Vagina (tissue), 2 donors: Measurements from ENCODE around the gene OR10G3. TPM values are rescaled to one million over a fixed set of nuclear protein-coding genes. Genes with fewer than 3 reads are reported as not detected.
"Not testable (repeated sequence)": the region's sequence is repeated elsewhere in the genome, so short reads cannot be mapped to it uniquely, and the experiment has no call there.

Source experiments
- DNase-seq, 2 donors: peaks; one replicate each; pipeline ENCODE4 v3.0.0-alpha.2; 2017; ENCODE audit errors: extremely low spot score in 2 of 2
- H3K27ac ChIP-seq: fragments of 200-600 bp; sonication (generic); one replicate; pipeline ENCODE4 v1.5.1; 2019
- H3K27me3 ChIP-seq: fragments of 200-600 bp; sonication (generic); one replicate; pipeline ENCODE4 v1.5.1; 2019
- H3K36me3 ChIP-seq, 2 donors: fragments of 200-600 bp; sonication (generic); one replicate each; pipeline ENCODE4 v1.5.1; 2017 to 2019
- H3K4me1 ChIP-seq: fragments of 200-600 bp; sonication (generic); one replicate; pipeline ENCODE4 v1.5.1; 2019
- H3K4me3 ChIP-seq, 2 donors: fragments of 200-600 bp; sonication (generic); 1 replicate in 1 of 2; 2 replicates in 1 of 2; pipeline ENCODE4 v1.5.1; 2016 to 2019
- H3K9me3 ChIP-seq: fragments of 200-600 bp; sonication (generic); one replicate; pipeline ENCODE4 v1.5.1; 2019
- POLR2A ChIP-seq, 2 donors: fragments of 450-650 bp; IDR thresholded peaks; one replicate each; pipeline ENCODE4 v1.6.1; 2017; ENCODE audit warnings: antibody characterized with exemption in 2 of 2, mild to moderate bottlenecking in 2 of 2, moderate library complexity in 2 of 2
- POLR2AphosphoS5 ChIP-seq, 2 donors: sonication (generic); formaldehyde crosslinking; IDR thresholded peaks; one replicate each; pipeline ENCODE4 v1.9.0; 2017; ENCODE audit warnings: antibody characterized with exemption in 2 of 2, mild to moderate bottlenecking in 2 of 2, low read depth in 1 of 2; ENCODE audit not compliant: insufficient read depth in 1 of 2
- intact Hi-C: fragments of 100-400 bp; cut with DNase I; formaldehyde crosslinking; loops from one replicate; pipeline ENCODE4 v1.15.1; 2023
- total RNA-seq: library from RNA; depleted of rRNA; stranded (reverse); fragments of >200 nt; gene quantifications from one replicate; pipeline ENCODE4 v1.2.3, GENCODE V29; 2016
- TF ChIP-seq, protein P1 (sequence below), 3 experiments: fragments of 450-650 bp in 2 of 3; fragments of 200-600 bp in 1 of 3; sonication (generic) in 1 of 3; IDR thresholded peaks; one replicate each; pipeline ENCODE4 v1.5.1; 2017 to 2019; ENCODE audit warnings: antibody characterized with exemption in 3 of 3, mild to moderate bottlenecking in 2 of 3, moderate library complexity in 2 of 3

OR10G3 gene
- total RNA-seq, 1 donor from 2014 or later = not detected

GRCh38 chr14:21556378-21557083 is 23.3 kb downstream of the OR10G3 start:
- TF ChIP-seq POLR2A (IDR thresholded peaks at IDR 0.05) = no peak
- TF ChIP-seq, protein P1, sequence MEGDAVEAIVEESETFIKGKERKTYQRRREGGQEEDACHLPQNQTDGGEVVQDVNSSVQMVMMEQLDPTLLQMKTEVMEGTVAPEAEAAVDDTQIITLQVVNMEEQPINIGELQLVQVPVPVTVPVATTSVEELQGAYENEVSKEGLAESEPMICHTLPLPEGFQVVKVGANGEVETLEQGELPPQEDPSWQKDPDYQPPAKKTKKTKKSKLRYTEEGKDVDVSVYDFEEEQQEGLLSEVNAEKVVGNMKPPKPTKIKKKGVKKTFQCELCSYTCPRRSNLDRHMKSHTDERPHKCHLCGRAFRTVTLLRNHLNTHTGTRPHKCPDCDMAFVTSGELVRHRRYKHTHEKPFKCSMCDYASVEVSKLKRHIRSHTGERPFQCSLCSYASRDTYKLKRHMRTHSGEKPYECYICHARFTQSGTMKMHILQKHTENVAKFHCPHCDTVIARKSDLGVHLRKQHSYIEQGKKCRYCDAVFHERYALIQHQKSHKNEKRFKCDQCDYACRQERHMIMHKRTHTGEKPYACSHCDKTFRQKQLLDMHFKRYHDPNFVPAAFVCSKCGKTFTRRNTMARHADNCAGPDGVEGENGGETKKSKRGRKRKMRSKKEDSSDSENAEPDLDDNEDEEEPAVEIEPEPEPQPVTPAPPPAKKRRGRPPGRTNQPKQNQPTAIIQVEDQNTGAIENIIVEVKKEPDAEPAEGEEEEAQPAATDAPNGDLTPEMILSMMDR (IDR thresholded peaks at IDR 0.05) = no peak
- no peak for TF ChIP-seq POLR2AphosphoS5 (IDR thresholded peaks at IDR 0.05; ENCODE audit: insufficient read depth in 1 of 2, low read depth in 1 of 2)
- no peak for DNase-seq
- H3K27me3 ChIP-seq = no peaks in the 10 kb centered on the region
- H3K36me3 ChIP-seq = no peaks in the 10 kb centered on the region
- H3K9me3 ChIP-seq = no peaks in the 10 kb centered on the region
- H3K27ac ChIP-seq = peak overlapping the region; percentile 60
- H3K4me1 ChIP-seq = no peaks in the 10 kb centered on the region
- intact Hi-C loops = loop anchor here (10.0 kb wide), 1 partner anchor 52 kb away; no protein-coding TSS in a partner anchor
- H3K4me3 ChIP-seq = no peak overlapping the region

DNA sequence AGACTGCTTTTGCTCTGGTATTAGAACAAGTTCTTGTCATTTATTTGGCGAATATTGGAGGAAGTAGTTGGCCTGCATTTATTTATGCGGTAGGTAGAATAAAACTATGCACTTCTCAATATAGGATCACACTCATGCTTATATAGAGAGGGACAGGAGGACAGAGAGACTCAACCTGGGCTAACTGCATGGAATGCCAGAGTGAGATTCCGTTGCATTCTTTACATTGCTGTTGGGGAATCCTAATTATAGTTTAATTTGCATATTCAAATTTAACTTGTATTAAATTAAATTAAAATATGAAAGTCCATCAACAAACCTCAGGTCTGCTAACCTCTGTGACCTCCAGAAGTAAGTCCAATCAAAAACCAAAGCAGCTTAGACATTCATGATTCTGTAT is 26.6 kb downstream of the OR10G3 start:
- Histone ChIP-seq H3K27me3 (no peaks in the 10 kb centered on the region), H3K4me3 (no peak overlapping the region), H3K4me1 (no peaks in the 10 kb centered on the region), H3K36me3 (no peaks in the 10 kb centered on the region), H3K27ac (no peak overlapping the region), H3K9me3 (no peaks in the 10 kb centered on the region)
- DNase-seq = no peak
- intact Hi-C loops = loop anchor here (10.0 kb wide), 1 partner anchor 48 kb away; no protein-coding TSS in a partner anchor
- TF ChIP-seq, protein P1 (IDR thresholded peaks at IDR 0.05) = no peak
- TF ChIP-seq POLR2AphosphoS5 (IDR thresholded peaks at IDR 0.05; ENCODE audit: insufficient read depth in 1 of 2, low read depth in 1 of 2) = no peak
- TF ChIP-seq POLR2A (IDR thresholded peaks at IDR 0.05) = no peak

DNA sequence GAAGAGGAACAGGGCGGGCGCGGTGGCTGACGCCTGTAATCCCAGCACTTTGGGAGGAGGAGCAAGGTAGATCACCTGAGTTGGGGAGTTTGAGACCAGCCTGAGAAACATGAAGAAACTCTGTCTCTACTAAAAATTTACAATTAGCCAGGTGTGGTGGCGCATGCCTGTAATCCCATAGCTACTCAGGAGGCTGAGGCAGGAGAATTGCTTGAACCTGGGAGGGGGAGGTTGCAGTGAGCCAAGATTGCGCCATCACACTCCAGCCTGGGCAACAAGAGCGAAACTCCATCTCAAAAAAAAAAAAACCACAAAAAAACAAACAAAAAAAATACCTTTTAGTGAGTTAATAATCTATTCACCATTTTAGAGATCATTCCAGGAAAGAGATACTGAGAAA is 35.3 kb downstream of the OR10G3 start:
- H3K4me1 ChIP-seq, intact Hi-C loops, H3K9me3 ChIP-seq, DNase-seq, H3K27me3 ChIP-seq, H3K36me3 ChIP-seq, H3K4me3 ChIP-seq, H3K27ac ChIP-seq: not testable (repeated sequence)

- no peaks in the 10 kb centered on the region for H3K27me3 ChIP-seq
- H3K4me3 ChIP-seq = no peak overlapping the region
- H3K9me3 ChIP-seq = no peaks in the 10 kb centered on the region
- no peaks in the 10 kb centered on the region for H3K4me1 ChIP-seq
- intact Hi-C loops = no loop called here
- TF ChIP-seq POLR2A (IDR thresholded peaks at IDR 0.05) = no peak
- TF ChIP-seq POLR2AphosphoS5 (IDR thresholded peaks at IDR 0.05; ENCODE audit: insufficient read depth in 1 of 2, low read depth in 1 of 2) = no peak
- TF ChIP-seq, protein P1 (IDR thresholded peaks at IDR 0.05) = no peak
- DNase-seq = no peak
- no peak overlapping the region for H3K27ac ChIP-seq
- H3K36me3 ChIP-seq = no peaks in the 10 kb centered on the region
Observed at GRCh38 chr14:21543963-21544362, 35.9 kb downstream of the OR10G3 start.

- no peaks in the 10 kb centered on the region for H3K9me3 ChIP-seq
- intact Hi-C loops = no loop called here
- H3K4me1 ChIP-seq = no peaks in the 10 kb centered on the region
- no peak for DNase-seq
- no peak overlapping the region for H3K27ac ChIP-seq
- H3K36me3 ChIP-seq = no peaks in the 10 kb centered on the region
- no peak overlapping the region for H3K4me3 ChIP-seq
- no peaks in the 10 kb centered on the region for H3K27me3 ChIP-seq
- no peak for TF ChIP-seq POLR2A (IDR thresholded peaks at IDR 0.05)
- TF ChIP-seq, protein P1 (IDR thresholded peaks at IDR 0.05) = no peak
- no peak for TF ChIP-seq POLR2AphosphoS5 (IDR thresholded peaks at IDR 0.05; ENCODE audit: insufficient read depth in 1 of 2, low read depth in 1 of 2)
Observed at GRCh38 chr14:21543521-21543960, 36.3 kb downstream of the OR10G3 start.
